ENCODE data around the gene TSPAN4.

TSPAN4 gene

GRCh38 chr11:824292-824880 is 18.3 kb upstream of the TSPAN4 start:
- H3K27me3 ChIP-seq (ENCODE audit: insufficient read depth, poor library complexity, severe bottlenecking): no peaks in the 10 kb centered on the region
- no peak for DNase-seq (ENCODE audit: low read depth in 1 of 2, low spot score in 1 of 2)

DNA sequence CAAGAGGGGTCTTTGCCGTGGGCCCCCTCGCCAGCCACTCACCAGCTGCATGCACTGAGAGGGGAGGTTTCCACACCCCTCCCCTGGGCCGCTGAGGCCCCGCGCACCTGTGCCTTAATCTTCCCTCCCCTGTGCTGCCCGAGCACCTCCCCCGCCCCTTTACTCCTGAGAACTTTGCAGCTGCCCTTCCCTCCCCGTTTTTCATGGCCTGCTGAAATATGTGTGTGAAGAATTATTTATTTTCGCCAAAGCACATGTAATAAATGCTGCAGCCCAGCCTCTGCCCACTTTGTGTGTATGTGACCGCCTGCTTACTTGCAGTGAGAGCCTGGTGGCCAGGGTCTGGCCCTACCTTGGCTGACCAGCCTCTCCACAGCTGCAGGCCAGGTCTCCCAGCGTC is 17.7 kb upstream of the TSPAN4 start:
- H3K4me3 ChIP-seq (replicated peaks; ENCODE audit: insufficient read depth, low read length): no peak overlapping the region
- TF ChIP-seq GABPA (IDR thresholded peaks at IDR 0.05; ENCODE audit: low read depth) (no peak), REST (IDR thresholded peaks at IDR 0.05; ENCODE audit: insufficient replicate concordance, low read depth) (no peak), SPI1 (IDR thresholded peaks at IDR 0.05; ENCODE audit: borderline replicate concordance, low read depth) (no peak), POLR2AphosphoS5 (IDR thresholded peaks at IDR 0.05; ENCODE audit: low read depth) (no peak)
- TF ChIP-seq, protein P1, sequence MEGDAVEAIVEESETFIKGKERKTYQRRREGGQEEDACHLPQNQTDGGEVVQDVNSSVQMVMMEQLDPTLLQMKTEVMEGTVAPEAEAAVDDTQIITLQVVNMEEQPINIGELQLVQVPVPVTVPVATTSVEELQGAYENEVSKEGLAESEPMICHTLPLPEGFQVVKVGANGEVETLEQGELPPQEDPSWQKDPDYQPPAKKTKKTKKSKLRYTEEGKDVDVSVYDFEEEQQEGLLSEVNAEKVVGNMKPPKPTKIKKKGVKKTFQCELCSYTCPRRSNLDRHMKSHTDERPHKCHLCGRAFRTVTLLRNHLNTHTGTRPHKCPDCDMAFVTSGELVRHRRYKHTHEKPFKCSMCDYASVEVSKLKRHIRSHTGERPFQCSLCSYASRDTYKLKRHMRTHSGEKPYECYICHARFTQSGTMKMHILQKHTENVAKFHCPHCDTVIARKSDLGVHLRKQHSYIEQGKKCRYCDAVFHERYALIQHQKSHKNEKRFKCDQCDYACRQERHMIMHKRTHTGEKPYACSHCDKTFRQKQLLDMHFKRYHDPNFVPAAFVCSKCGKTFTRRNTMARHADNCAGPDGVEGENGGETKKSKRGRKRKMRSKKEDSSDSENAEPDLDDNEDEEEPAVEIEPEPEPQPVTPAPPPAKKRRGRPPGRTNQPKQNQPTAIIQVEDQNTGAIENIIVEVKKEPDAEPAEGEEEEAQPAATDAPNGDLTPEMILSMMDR (IDR thresholded peaks at IDR 0.05; ENCODE audit: insufficient read depth, low read length): no peak
- no peak for DNase-seq (ENCODE audit: low read depth in 1 of 2, low spot score in 1 of 2)
- H3K27ac ChIP-seq (replicated peaks): no peak overlapping the region
- H3K27me3 ChIP-seq (ENCODE audit: insufficient read depth, poor library complexity, severe bottlenecking): no peaks in the 10 kb centered on the region

More at GRCh38 chr11:824292-824880, 18.3 kb upstream of the TSPAN4 start:
- Histone ChIP-seq H3K27ac (replicated peaks) (no peak overlapping the region), H3K4me3 (replicated peaks; ENCODE audit: insufficient read depth, low read length) (no peak overlapping the region)
- no peak for TF ChIP-seq POLR2AphosphoS5 (IDR thresholded peaks at IDR 0.05; ENCODE audit: low read depth)
- TF ChIP-seq REST (IDR thresholded peaks at IDR 0.05; ENCODE audit: insufficient replicate concordance, low read depth): no peak
- no peak for TF ChIP-seq GABPA (IDR thresholded peaks at IDR 0.05; ENCODE audit: low read depth)
- TF ChIP-seq, protein P1 (IDR thresholded peaks at IDR 0.05; ENCODE audit: insufficient read depth, low read length): no peak
- TF ChIP-seq SPI1 (IDR thresholded peaks at IDR 0.05; ENCODE audit: borderline replicate concordance, low read depth): no peak

- no peak overlapping the region for H3K4me3 ChIP-seq (replicated peaks; ENCODE audit: insufficient read depth, low read length)
- no peak for DNase-seq (ENCODE audit: low read depth in 1 of 2, low spot score in 1 of 2)
- no peak overlapping the region; the same call in 1 of the 2 replicates for H3K27ac ChIP-seq (replicated peaks)
- peaks cover 6% of the 10 kb centered on the region for H3K27me3 ChIP-seq (ENCODE audit: insufficient read depth, poor library complexity, severe bottlenecking)
- no peak for TF ChIP-seq POLR2AphosphoS5 (IDR thresholded peaks at IDR 0.05; ENCODE audit: low read depth)
- no peak for TF ChIP-seq REST (IDR thresholded peaks at IDR 0.05; ENCODE audit: insufficient replicate concordance, low read depth)
- TF ChIP-seq, protein P1 (IDR thresholded peaks at IDR 0.05; ENCODE audit: insufficient read depth, low read length): no peak
- TF ChIP-seq GABPA (IDR thresholded peaks at IDR 0.05; ENCODE audit: low read depth): no peak
- peak; percentile 9; the same call in 1 of the 2 replicates for TF ChIP-seq SPI1 (IDR thresholded peaks at IDR 0.05; ENCODE audit: borderline replicate concordance, low read depth)
These were observed 17.1 kb upstream of the TSPAN4 start for GRCh38 chr11:825366-826226.
